Fibroblast of lung (primary cell): ENCODE measurements around the gene SHPK.

Experiments used
- EZH2 ChIP-seq: IDR thresholded peaks from 2 replicates; pipeline ENCODE4 v1.5.1; 2012; ENCODE audit warnings: low read length, control low read depth, mild to moderate bottlenecking; ENCODE audit errors: missing control alignments
- TF ChIP-seq, protein P1 (sequence below), 2 donors: IDR thresholded peaks in 1 of 2; conservative IDR thresholded peaks in 1 of 2; 1 replicate in 1 of 2; 2 replicates in 1 of 2; pipeline ENCODE4 v1.5.1; 2011 to 2012; ENCODE audit warnings: low read length in 2 of 2, control low read depth in 1 of 2, inconsistent platforms in 1 of 2, low read depth in 1 of 2, mild to moderate bottlenecking in 1 of 2

GRCh38 chr17:3590768-3591167, 45.3 kb downstream of the SHPK start:
- TF ChIP-seq, protein P1, sequence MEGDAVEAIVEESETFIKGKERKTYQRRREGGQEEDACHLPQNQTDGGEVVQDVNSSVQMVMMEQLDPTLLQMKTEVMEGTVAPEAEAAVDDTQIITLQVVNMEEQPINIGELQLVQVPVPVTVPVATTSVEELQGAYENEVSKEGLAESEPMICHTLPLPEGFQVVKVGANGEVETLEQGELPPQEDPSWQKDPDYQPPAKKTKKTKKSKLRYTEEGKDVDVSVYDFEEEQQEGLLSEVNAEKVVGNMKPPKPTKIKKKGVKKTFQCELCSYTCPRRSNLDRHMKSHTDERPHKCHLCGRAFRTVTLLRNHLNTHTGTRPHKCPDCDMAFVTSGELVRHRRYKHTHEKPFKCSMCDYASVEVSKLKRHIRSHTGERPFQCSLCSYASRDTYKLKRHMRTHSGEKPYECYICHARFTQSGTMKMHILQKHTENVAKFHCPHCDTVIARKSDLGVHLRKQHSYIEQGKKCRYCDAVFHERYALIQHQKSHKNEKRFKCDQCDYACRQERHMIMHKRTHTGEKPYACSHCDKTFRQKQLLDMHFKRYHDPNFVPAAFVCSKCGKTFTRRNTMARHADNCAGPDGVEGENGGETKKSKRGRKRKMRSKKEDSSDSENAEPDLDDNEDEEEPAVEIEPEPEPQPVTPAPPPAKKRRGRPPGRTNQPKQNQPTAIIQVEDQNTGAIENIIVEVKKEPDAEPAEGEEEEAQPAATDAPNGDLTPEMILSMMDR (conservative IDR thresholded peaks at IDR 0.05 in 1 of 2, IDR thresholded peaks at IDR 0.05 in 1 of 2; ENCODE audit: low read depth in 1 of 2, low read length in 2 of 2), result no peak
- TF ChIP-seq EZH2, result no peak
